Measurements from ENCODE around the gene MSH5. TPM values are rescaled to one million over a fixed set of nuclear protein-coding genes. Genes with fewer than 3 reads are reported as not detected.

The MSH5 gene
- total RNA-seq, 6 experiments from 2014 or later = 3.2 to 8.5 (median 4.3) TPM

- no peak overlapping the region for H3K4me3 ChIP-seq
- WGBS (ENCODE audit: insufficient coverage, low coverage, low lambda C conversion rate, missing lambda C conversion rate) = 67% methylated on average over 7 of the region's 32 CpGs
- H3K4me1 ChIP-seq = peaks cover 0 to 30% (median 6%) of the 10 kb centered on the region in 4 donors
- DNase-seq (peak in 2 of 3 donors; percentile 75 to 79), ATAC-seq (peak; percentile 1 to 24 (median 10))
- TF ChIP-seq POLR2A (IDR thresholded peaks at IDR 0.05) (no peak), CTCF (IDR thresholded peaks at IDR 0.05) (no peak)
- peak overlapping the region; percentile 52 to 61 (median 58) for H3K27ac ChIP-seq
- intact Hi-C loops (cut with DNase I) = loop anchor here (10.0 kb wide), 1 partner anchor 59 kb away; no protein-coding TSS in a partner anchor
- peaks cover 0 to 13% (median 7%) of the 10 kb centered on the region in 4 donors for H3K36me3 ChIP-seq
- H3K27me3 ChIP-seq = no peaks in the 10 kb centered on the region
- no peaks in the 10 kb centered on the region for H3K9me3 ChIP-seq
These were observed 36.1 kb downstream of the MSH5 start for GRCh38 chr6:31775633-31776484.

- Histone ChIP-seq H3K27ac (peak overlapping the region; percentile 52 to 61 (median 58)), H3K4me1 (peaks cover 0 to 30% (median 6%) of the 10 kb centered on the region in 4 donors), H3K4me3 (peak overlapping the region; percentile 1 to 23 (median 18)), H3K9me3 (no peaks in the 10 kb centered on the region), H3K36me3 (peaks cover 0 to 18% (median 8%) of the 10 kb centered on the region in 4 donors), H3K27me3 (no peaks in the 10 kb centered on the region)
- 0% methylated on average over 3 of the region's 14 CpGs for WGBS (ENCODE audit: insufficient coverage, low coverage, low lambda C conversion rate, missing lambda C conversion rate)
- ATAC-seq (peak in 3 of 4 donors; percentile 1 to 3 (median 2)), DNase-seq (no peak)
- TF ChIP-seq POLR2A (IDR thresholded peaks at IDR 0.05) (no peak), CTCF (IDR thresholded peaks at IDR 0.05) (no peak)
- intact Hi-C loops (cut with DNase I) = loop anchor here (10.0 kb wide), 1 partner anchor 58 kb away; no protein-coding TSS in a partner anchor
These were observed 36.7 kb downstream of the MSH5 start for GRCh38 chr6:31776485-31776988.

GRCh38 chr6:31776989-31777666 is 37.3 kb downstream of the MSH5 start, which contains the start of gene VWA7:
VWA7 (minus strand) TSS chr6:31777328; CDS start chr6:31776779, 549 bp downstream.
- DNase-seq = peak; percentile 90 to 95 (median 93)
- peak within 1 kb of the TSS; percentile 1 to 23 (median 18) for H3K4me3 ChIP-seq
- ATAC-seq = peak; percentile 69 to 85 (median 79)

More at GRCh38 chr6:31776989-31777666, 37.3 kb downstream of the MSH5 start, which contains the start of gene VWA7:
- intact Hi-C loops (cut with DNase I) = loop anchor here (10.0 kb wide), 1 partner anchor 58 kb away; no protein-coding TSS in a partner anchor
- 17% methylated on average over 7 of the region's 15 CpGs for WGBS (ENCODE audit: insufficient coverage, low coverage, low lambda C conversion rate, missing lambda C conversion rate)
- Histone ChIP-seq H3K36me3 (peaks cover 0 to 23% (median 8%) of the 10 kb centered on the region in 4 donors), H3K27me3 (no peaks in the 10 kb centered on the region), H3K4me1 (peaks cover 0 to 30% (median 6%) of the 10 kb centered on the region in 4 donors), H3K9me3 (no peaks in the 10 kb centered on the region), H3K27ac (peak within 1 kb of the TSS; percentile 52 to 61 (median 58))
- TF ChIP-seq CTCF (IDR thresholded peaks at IDR 0.05) (no peak), POLR2A (IDR thresholded peaks at IDR 0.05) (peak; percentile 29)
